Sigmoid colon (tissue), 3 donors: ENCODE data around the gene DCX.

Experiments used
- CTCF ChIP-seq, 4 experiments: fragments of 450-650 bp in 3 of 4; fragments of 200-600 bp in 1 of 4; IDR thresholded peaks; one replicate each; pipeline ENCODE4 v1.5.1; 2016 to 2019; ENCODE audit warnings: antibody characterized with exemption in 4 of 4, mild to moderate bottlenecking in 3 of 4, moderate library complexity in 2 of 4
- POLR2A ChIP-seq, 2 donors: fragments of 450-650 bp; IDR thresholded peaks; one replicate each; pipeline ENCODE4 v1.6.1; 2016; ENCODE audit warnings: antibody characterized with exemption in 2 of 2, mild to moderate bottlenecking in 2 of 2, moderate library complexity in 2 of 2

GRCh38 chrX:111353793-111354192 lies 58.2 kb downstream of the DCX start:
- TF ChIP-seq POLR2A (IDR thresholded peaks at IDR 0.05) (no peak), CTCF (IDR thresholded peaks at IDR 0.05) (no peak)
